Measurements from ENCODE around the gene METTL16.

GRCh38 chr17:2532146-2532720 is 20.5 kb upstream of the METTL16 start:
- TF ChIP-seq POLR2AphosphoS5 (IDR thresholded peaks at IDR 0.05), result no peak
- no peak for TF ChIP-seq CTCF (IDR thresholded peaks at IDR 0.05)
- no peak for TF ChIP-seq POLR2A (IDR thresholded peaks at IDR 0.05)
